Activated naive CD8-positive, alpha-beta T cell (primary cell): ENCODE results near the gene PDE4DIP.
"Not testable (repeated sequence)": the region's sequence is repeated elsewhere in the genome, so short reads cannot be mapped to it uniquely, and the experiment has no call there.

Experiments used
- H3K27ac Mint-ChIP-seq: one replicate; pipeline ENCODE4 v1.8.0; 2021; ENCODE audit warnings: mixed read lengths
- H3K27me3 Mint-ChIP-seq: one replicate; pipeline ENCODE4 v1.8.0; 2021; ENCODE audit warnings: mixed read lengths
- H3K36me3 Mint-ChIP-seq: one replicate; pipeline ENCODE4 v1.8.0; 2021; ENCODE audit warnings: mixed read lengths
- H3K4me1 Mint-ChIP-seq: one replicate; pipeline ENCODE4 v1.8.0; 2021; ENCODE audit warnings: low read depth, mixed read lengths
- H3K4me3 Mint-ChIP-seq: one replicate; pipeline ENCODE4 v1.8.0; 2021; ENCODE audit warnings: mild to moderate bottlenecking, mixed read lengths
- H3K9me3 Mint-ChIP-seq: one replicate; pipeline ENCODE4 v1.8.0; 2021; ENCODE audit warnings: low read depth, mixed read lengths

Gene PDE4DIP

GRCh38 chr1:148844220-148844619 lies at the start of gene PDE4DIP:
Gene PDE4DIP (plus strand): TSS chr1:148844428. CDS start chr1:148844775, 347 bp downstream.
- H3K9me3 Mint-ChIP-seq, H3K27me3 Mint-ChIP-seq, H3K27ac Mint-ChIP-seq, H3K4me1 Mint-ChIP-seq, H3K36me3 Mint-ChIP-seq: not testable (repeated sequence)
- H3K4me3 Mint-ChIP-seq = peak within 1 kb of the TSS; percentile 61

- not testable (repeated sequence) for H3K9me3 Mint-ChIP-seq, H3K4me3 Mint-ChIP-seq, H3K4me1 Mint-ChIP-seq, H3K27ac Mint-ChIP-seq, H3K27me3 Mint-ChIP-seq, H3K36me3 Mint-ChIP-seq
These were observed 35.8 kb upstream of the PDE4DIP start for GRCh38 chr1:148808268-148808928.

GRCh38 chr1:148808929-148809283 lies 35.3 kb upstream of the PDE4DIP start:
- H3K27me3 Mint-ChIP-seq, H3K4me1 Mint-ChIP-seq, H3K4me3 Mint-ChIP-seq, H3K36me3 Mint-ChIP-seq, H3K9me3 Mint-ChIP-seq, H3K27ac Mint-ChIP-seq: not testable (repeated sequence)

- H3K9me3 Mint-ChIP-seq, H3K4me1 Mint-ChIP-seq, H3K27me3 Mint-ChIP-seq, H3K27ac Mint-ChIP-seq, H3K4me3 Mint-ChIP-seq, H3K36me3 Mint-ChIP-seq: not testable (repeated sequence)
These were observed 22.0 kb upstream of the PDE4DIP start for GRCh38 chr1:148822180-148822579.

- H3K27ac Mint-ChIP-seq, H3K27me3 Mint-ChIP-seq, H3K36me3 Mint-ChIP-seq, H3K4me1 Mint-ChIP-seq, H3K9me3 Mint-ChIP-seq, H3K4me3 Mint-ChIP-seq: not testable (repeated sequence)
These were observed 20.4 kb upstream of the PDE4DIP start for GRCh38 chr1:148823822-148824221.

- H3K4me1 Mint-ChIP-seq, H3K36me3 Mint-ChIP-seq, H3K9me3 Mint-ChIP-seq, H3K27ac Mint-ChIP-seq, H3K4me3 Mint-ChIP-seq, H3K27me3 Mint-ChIP-seq: not testable (repeated sequence)
These were observed 19.2 kb upstream of the PDE4DIP start for GRCh38 chr1:148825029-148825428.

GRCh38 chr1:148828531-148828930 lies 15.7 kb upstream of the PDE4DIP start:
- not testable (repeated sequence) for H3K4me3 Mint-ChIP-seq, H3K9me3 Mint-ChIP-seq, H3K27me3 Mint-ChIP-seq, H3K4me1 Mint-ChIP-seq, H3K27ac Mint-ChIP-seq, H3K36me3 Mint-ChIP-seq

- not testable (repeated sequence) for H3K27ac Mint-ChIP-seq, H3K27me3 Mint-ChIP-seq, H3K4me3 Mint-ChIP-seq, H3K4me1 Mint-ChIP-seq, H3K9me3 Mint-ChIP-seq, H3K36me3 Mint-ChIP-seq
These were observed 15.3 kb upstream of the PDE4DIP start for GRCh38 chr1:148828962-148829361.

GRCh38 chr1:148829365-148829764 lies 14.9 kb upstream of the PDE4DIP start:
- not testable (repeated sequence) for H3K27ac Mint-ChIP-seq, H3K27me3 Mint-ChIP-seq, H3K9me3 Mint-ChIP-seq, H3K4me1 Mint-ChIP-seq, H3K4me3 Mint-ChIP-seq, H3K36me3 Mint-ChIP-seq

- not testable (repeated sequence) for H3K27ac Mint-ChIP-seq, H3K9me3 Mint-ChIP-seq, H3K27me3 Mint-ChIP-seq, H3K36me3 Mint-ChIP-seq, H3K4me1 Mint-ChIP-seq, H3K4me3 Mint-ChIP-seq
These were observed 3.0 kb upstream of the PDE4DIP start for GRCh38 chr1:148841262-148841661.

GRCh38 chr1:148844651-148845050 lies 423 bp downstream of the PDE4DIP start:
- H3K27me3 Mint-ChIP-seq, H3K4me3 Mint-ChIP-seq, H3K27ac Mint-ChIP-seq, H3K4me1 Mint-ChIP-seq, H3K36me3 Mint-ChIP-seq, H3K9me3 Mint-ChIP-seq: not testable (repeated sequence)

- not testable (repeated sequence) for H3K4me3 Mint-ChIP-seq, H3K36me3 Mint-ChIP-seq, H3K4me1 Mint-ChIP-seq, H3K27ac Mint-ChIP-seq, H3K27me3 Mint-ChIP-seq, H3K9me3 Mint-ChIP-seq
These were observed 840 bp downstream of the PDE4DIP start for GRCh38 chr1:148845068-148845467.

- H3K4me1 Mint-ChIP-seq, H3K9me3 Mint-ChIP-seq, H3K4me3 Mint-ChIP-seq, H3K36me3 Mint-ChIP-seq, H3K27me3 Mint-ChIP-seq, H3K27ac Mint-ChIP-seq: not testable (repeated sequence)
These were observed 6.1 kb downstream of the PDE4DIP start for GRCh38 chr1:148850347-148850746.

GRCh38 chr1:148850840-148851239 lies 6.6 kb downstream of the PDE4DIP start:
- not testable (repeated sequence) for H3K27me3 Mint-ChIP-seq

GRCh38 chr1:148851684-148852083 lies 7.5 kb downstream of the PDE4DIP start:
- not testable (repeated sequence) for H3K27me3 Mint-ChIP-seq, H3K27ac Mint-ChIP-seq, H3K4me3 Mint-ChIP-seq, H3K36me3 Mint-ChIP-seq, H3K9me3 Mint-ChIP-seq, H3K4me1 Mint-ChIP-seq

More at GRCh38 chr1:148850840-148851239, 6.6 kb downstream of the PDE4DIP start:
- H3K27ac Mint-ChIP-seq, H3K4me3 Mint-ChIP-seq, H3K36me3 Mint-ChIP-seq, H3K9me3 Mint-ChIP-seq, H3K4me1 Mint-ChIP-seq: not testable (repeated sequence)

GRCh38 chr1:148853363-148853762 lies 9.1 kb downstream of the PDE4DIP start:
- H3K4me3 Mint-ChIP-seq, H3K27ac Mint-ChIP-seq, H3K27me3 Mint-ChIP-seq, H3K36me3 Mint-ChIP-seq, H3K4me1 Mint-ChIP-seq, H3K9me3 Mint-ChIP-seq: not testable (repeated sequence)

GRCh38 chr1:148854063-148854462 lies 9.8 kb downstream of the PDE4DIP start:
- not testable (repeated sequence) for H3K4me1 Mint-ChIP-seq

More at GRCh38 chr1:148854063-148854462, 9.8 kb downstream of the PDE4DIP start:
- not testable (repeated sequence) for H3K27ac Mint-ChIP-seq, H3K36me3 Mint-ChIP-seq, H3K4me3 Mint-ChIP-seq, H3K9me3 Mint-ChIP-seq, H3K27me3 Mint-ChIP-seq
